ENCODE results near the gene ZSCAN5A. TPM values are rescaled to one million over a fixed set of nuclear protein-coding genes. Genes with fewer than 3 reads are reported as not detected.

ZSCAN5A gene
- total and polyA plus RNA-seq, 9 of the 15 experiments (the other 6 are each of a cell fraction or from before 2014, with no cell fraction given), result 5.8 to 15.3 (median 11.8) TPM

- Histone ChIP-seq H2AFZ (ENCODE audit: low read depth, low read length) (no peak overlapping the region), H3K27ac (ENCODE audit: extremely low read depth, low read depth, low read length) (no peak overlapping the region), H3K36me3 (ENCODE audit: control insufficient read depth, insufficient read depth, low read length) (peaks cover 46% of the 10 kb centered on the region), H3K79me2 (ENCODE audit: control insufficient read depth, insufficient read depth, low read length) (peaks cover 7% of the 10 kb centered on the region), H3K4me2 (ENCODE audit: insufficient read depth, low read length) (no peak overlapping the region), H3K9ac (ENCODE audit: insufficient read depth in 1 of 2, low read depth in 2 of 2, low read length in 2 of 2) (no peak overlapping the region), H3K4me3 (no peak overlapping the region), H3K4me1 (replicated peaks in 1 of 2; ENCODE audit: control insufficient read depth in 2 of 2, insufficient read depth in 2 of 2, low read length in 2 of 2) (peaks cover 9 to 25% of the 10 kb centered on the region in 2 experiments), H4K20me1 (replicated peaks; ENCODE audit: control insufficient read depth, insufficient read depth, low read length) (no peaks in the 10 kb centered on the region), H3K9me3 (replicated peaks; ENCODE audit: control insufficient read depth, insufficient read depth, low read depth, low read length) (peaks cover 3% of the 10 kb centered on the region; the same call in 1 of the 2 replicates), H3K27me3 (ENCODE audit: control insufficient read depth in 2 of 2, insufficient read depth in 2 of 2, low read length in 2 of 2) (no peaks in the 10 kb centered on the region), H3K9me1 (ENCODE audit: control insufficient read depth, insufficient read depth, low read length) (peaks cover 2% of the 10 kb centered on the region)
- DNase-seq (ENCODE audit: extremely low read depth in 1 of 4, low spot score in 3 of 4) (peak; percentile 80 to 87 (median 82)), ATAC-seq (peak; percentile 97), FAIRE-seq (peak; percentile 44)
- CTCF ChIA-PET (ENCODE audit: low intra/inter-chr PET ratio), result interaction anchor here (0.6 to 2.6 kb wide), 5 partner anchors 23 to 243 kb away, joined by 3 to 10 read pairs (median 4); no protein-coding TSS in a partner anchor
- no TSS peak for BruUV-seq (replicated peaks)
- POLR2A ChIA-PET, result interaction anchor here (0.6 to 1.8 kb wide), 6 partner anchors 8 to 80 kb away, joined by 3 to 7 read pairs (median 4); no protein-coding TSS in a partner anchor
- 19% methylated on average over 9 of the region's 11 CpGs for WGBS (ENCODE audit: insufficient coverage, low coverage, missing lambda C conversion rate)
- in situ Hi-C loops (cut with MboI), result loop anchor here (25.0 kb wide), 1 partner anchor 672 kb away; the partner anchor contains the start of genes CCDC106, ZNF580 and ZNF581
- intact Hi-C loops (cut with micrococcal nuclease), result loop anchor here (2.0 to 5.0 kb wide), 3 partner anchors 23 to 57 kb away; no protein-coding TSS in a partner anchor
- TF ChIP-seq ZNF316 (IDR thresholded peaks at IDR 0.05) (no peak), EHMT2 (IDR thresholded peaks at IDR 0.05) (no peak), GABPA (tag; conservative IDR thresholded peaks at IDR 0.05; ENCODE audit: low read depth) (0 out of 2 replicates have a peak, but pooled peaks have one; percentile 13), SRSF1 (IDR thresholded peaks at IDR 0.05; ENCODE audit: low read depth, low read length) (no peak), FOXA3 (CRISPR knock-in tag; conservative IDR thresholded peaks at IDR 0.05 in 1 of 2, IDR thresholded peaks at IDR 0.05 in 1 of 2) (no peak), ASH1L (IDR thresholded peaks at IDR 0.05; ENCODE audit: borderline replicate concordance, low read depth, partially characterized antibody) (no peak), SREBF2 (CRISPR knock-in tag; IDR thresholded peaks at IDR 0.05) (no peak), MLX (CRISPR knock-in tag; conservative IDR thresholded peaks at IDR 0.05) (no peak), TAF15 (IDR thresholded peaks at IDR 0.05; ENCODE audit: low read depth, low read length) (no peak), POLR2B (IDR thresholded peaks at IDR 0.05; ENCODE audit: low read depth, partially characterized antibody) (no peak), ETV1 (tag; conservative IDR thresholded peaks at IDR 0.05; ENCODE audit: low read depth) (0 out of 2 replicates have a peak, but pooled peaks have one; percentile 19), HDAC1 (IDR thresholded peaks at IDR 0.05) (peak in 1 of 2 experiments; percentile 22; a peak in 1 of 4 replicates), DEAF1 (CRISPR knock-in tag; IDR thresholded peaks at IDR 0.05) (peak; percentile 29; the same call in 1 of the 2 replicates), OTX1 (CRISPR knock-in tag; IDR thresholded peaks at IDR 0.05) (0 out of 2 replicates have a peak, but pooled peaks have one; percentile 23), PRDM10 (IDR thresholded peaks at IDR 0.05; ENCODE audit: partially characterized antibody) (no peak)
Observed at GRCh38 chr19:56309511-56310185, 5.0 kb downstream of the ZSCAN5A start.

Data from K562 (cell line).